Activated naive CD8-positive, alpha-beta T cell treated with anti-CD3 and anti-CD28 coated beads, Interleukin-2, amount 10 ng/mL, durations not matched to agents 7 days and 5 days (primary cell): ENCODE results near the gene PRSS12. TPM values are rescaled to one million over a fixed set of nuclear protein-coding genes. Genes with fewer than 3 reads are reported as not detected.

ENCODE experiments used
- ATAC-seq: fragments of 150-1000 bp; cut with Tn5 transposase; one replicate; pipeline ENCODE4 v1.10.0; 2021; ENCODE audit warnings: low read depth, moderate library complexity
- POLR2A ChIA-PET: fragments of 350-600 bp; sonication (Branson Sonifier 250); formaldehyde crosslinking; loops from one replicate; lab custom pipeline; 2021; ENCODE audit warnings: antibody characterized with exemption; lab: Charles Lee
- DNase-seq: peaks from one replicate; pipeline ENCODE4 v3.0.0; 2021
- H3K27ac Mint-ChIP-seq: one replicate; pipeline ENCODE4 v1.8.0; 2022; ENCODE audit warnings: mild to moderate bottlenecking, mixed read lengths
- H3K27me3 Mint-ChIP-seq: one replicate; pipeline ENCODE4 v1.8.0; 2022; ENCODE audit warnings: mild to moderate bottlenecking, moderate library complexity, mixed read lengths
- H3K36me3 Mint-ChIP-seq: one replicate; pipeline ENCODE4 v1.8.0; 2021; ENCODE audit warnings: mild to moderate bottlenecking, mixed read lengths
- H3K4me1 Mint-ChIP-seq: one replicate; pipeline ENCODE4 v1.8.0; 2021; ENCODE audit warnings: mixed read lengths
- H3K4me3 Mint-ChIP-seq: one replicate; pipeline ENCODE4 v1.8.0; 2022; ENCODE audit warnings: mild to moderate bottlenecking, moderate library complexity, mixed read lengths
- H3K9me3 Mint-ChIP-seq: one replicate; pipeline ENCODE4 v1.8.0; 2021; ENCODE audit warnings: mixed read lengths
- total RNA-seq, 2 experiments: library from RNA; stranded (reverse); gene quantifications; one replicate each; pipeline ENCODE4 v1.2.3, GENCODE V29; 2021

The PRSS12 gene
- total RNA-seq, 2 experiments from 2014 or later = not detected

DNA sequence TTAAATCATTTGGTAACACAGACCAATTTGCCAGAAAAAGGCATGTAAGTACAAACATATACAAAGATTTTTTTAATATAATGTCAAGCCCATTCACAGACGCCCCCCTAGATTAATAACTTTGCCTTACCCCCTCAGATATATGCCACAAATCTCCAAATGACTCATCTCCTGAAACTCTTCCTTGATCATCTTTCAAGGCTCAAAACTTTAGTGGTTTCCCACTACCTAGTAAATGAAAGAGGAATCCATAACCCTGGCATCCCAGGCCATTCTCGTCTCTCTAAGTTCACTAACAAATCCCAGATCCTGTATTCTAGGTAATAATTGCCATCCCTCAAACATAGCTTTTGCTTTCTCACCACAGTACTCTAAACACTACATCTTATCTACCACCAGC is 61.9 kb downstream of the PRSS12 start:
- ATAC-seq = no peak
- POLR2A ChIA-PET = no interaction called here
- H3K27me3 Mint-ChIP-seq = peaks cover 4% of the 10 kb centered on the region
- no peak for DNase-seq
- H3K4me3 Mint-ChIP-seq = no peak overlapping the region
- H3K27ac Mint-ChIP-seq = no peak overlapping the region
- H3K4me1 Mint-ChIP-seq = peaks cover 5% of the 10 kb centered on the region
- no peaks in the 10 kb centered on the region for H3K9me3 Mint-ChIP-seq
- peaks cover 3% of the 10 kb centered on the region for H3K36me3 Mint-ChIP-seq

DNA sequence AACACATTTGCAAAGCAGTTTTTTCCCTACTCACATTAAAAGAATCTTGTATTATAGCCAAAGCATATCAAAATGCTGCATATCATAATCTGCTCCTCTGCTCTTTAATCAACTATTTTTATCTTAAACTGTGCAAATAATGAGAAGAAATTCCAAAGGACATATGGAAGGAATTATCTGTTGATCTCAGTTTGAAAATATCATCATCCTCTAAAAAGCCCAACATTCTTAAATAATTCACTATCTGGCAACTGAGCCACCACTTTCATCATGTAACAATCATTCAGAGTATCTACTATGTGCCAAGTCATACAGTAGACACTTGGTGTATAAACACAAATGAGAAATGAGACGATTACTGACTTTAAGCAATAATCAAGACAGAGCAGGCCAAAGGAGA is 63.0 kb downstream of the PRSS12 start:
- Mint-ChIP-seq H3K27ac (no peak overlapping the region), H3K4me3 (no peak overlapping the region), H3K36me3 (peaks cover 3% of the 10 kb centered on the region), H3K4me1 (peaks cover 5% of the 10 kb centered on the region), H3K9me3 (no peaks in the 10 kb centered on the region), H3K27me3 (peaks cover 4% of the 10 kb centered on the region)
- no peak for ATAC-seq
- POLR2A ChIA-PET = no interaction called here
- DNase-seq = no peak

DNA sequence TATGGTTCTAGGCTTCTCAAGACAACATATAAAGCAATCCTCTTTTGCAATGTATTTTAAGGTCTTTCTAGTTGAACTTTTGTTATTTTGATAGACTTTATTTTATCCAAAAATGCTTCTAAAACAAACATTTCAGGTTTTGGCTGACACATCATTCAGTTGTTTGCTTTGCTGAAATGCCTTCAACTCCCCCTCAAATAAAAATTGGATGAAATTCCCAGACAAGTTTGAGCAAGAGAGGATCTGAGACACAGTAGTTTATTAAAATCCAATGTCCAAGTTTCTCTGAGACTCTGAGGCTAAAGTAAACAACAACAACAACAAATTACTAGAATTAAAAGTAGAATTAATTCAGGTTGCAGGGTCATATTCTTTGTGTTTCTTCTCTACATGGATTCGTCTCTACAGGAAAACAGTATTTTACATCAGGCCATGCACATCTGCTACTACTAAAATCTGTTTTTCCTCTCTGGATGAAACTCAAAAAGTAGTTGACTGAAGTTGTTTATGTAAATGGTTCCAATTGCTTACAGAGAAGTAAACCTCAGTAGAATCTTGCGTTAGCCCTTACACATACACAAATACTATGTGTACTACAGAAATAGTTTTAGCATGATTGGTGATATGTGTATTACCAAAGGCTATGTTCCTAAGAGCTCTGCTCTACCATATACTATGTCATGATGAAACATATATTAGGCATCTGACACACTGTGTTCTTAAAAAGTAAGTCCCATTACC is 64.9 kb downstream of the PRSS12 start:
- Mint-ChIP-seq H3K27ac (no peak overlapping the region), H3K9me3 (no peaks in the 10 kb centered on the region), H3K4me1 (peaks cover 11% of the 10 kb centered on the region), H3K36me3 (peaks cover 6% of the 10 kb centered on the region), H3K4me3 (no peak overlapping the region), H3K27me3 (peaks cover 4% of the 10 kb centered on the region)
- DNase-seq (no peak), ATAC-seq (no peak)
- POLR2A ChIA-PET = no interaction called here

DNA sequence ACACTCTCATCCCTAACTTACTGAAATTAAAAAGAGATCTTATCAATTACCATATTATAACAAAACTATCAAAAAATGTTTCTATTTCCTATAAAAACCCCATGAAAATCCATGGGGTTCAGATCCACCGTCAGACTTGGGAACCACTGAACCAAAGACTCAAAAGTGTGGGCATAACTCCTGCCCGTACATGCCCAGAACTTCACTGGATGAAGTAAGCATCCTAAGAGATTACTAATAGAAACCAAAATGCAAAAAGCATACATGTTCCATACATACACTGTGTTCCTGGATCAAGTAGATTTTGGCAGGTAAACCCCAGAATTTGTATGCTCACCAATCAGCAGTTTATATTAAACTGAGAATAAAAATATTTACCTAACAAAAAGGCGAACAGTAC is 66.1 kb downstream of the PRSS12 start:
- ATAC-seq = no peak
- H3K4me1 Mint-ChIP-seq = peaks cover 17% of the 10 kb centered on the region

GRCh38 chr4:118285931-118286330 is 66.9 kb downstream of the PRSS12 start:
- DNase-seq (no peak), ATAC-seq (no peak)
- peaks cover 19% of the 10 kb centered on the region for H3K36me3 Mint-ChIP-seq
- no peak overlapping the region for H3K27ac Mint-ChIP-seq
- H3K9me3 Mint-ChIP-seq = no peaks in the 10 kb centered on the region
- POLR2A ChIA-PET = no interaction called here
- H3K27me3 Mint-ChIP-seq = peaks cover 4% of the 10 kb centered on the region
- H3K4me3 Mint-ChIP-seq = no peak overlapping the region
- peaks cover 19% of the 10 kb centered on the region for H3K4me1 Mint-ChIP-seq

More for the DNA sequence above, 66.1 kb downstream of the PRSS12 start:
- Mint-ChIP-seq H3K27ac (no peak overlapping the region), H3K36me3 (peaks cover 14% of the 10 kb centered on the region), H3K4me3 (no peak overlapping the region), H3K9me3 (no peaks in the 10 kb centered on the region), H3K27me3 (peaks cover 4% of the 10 kb centered on the region)
- DNase-seq = no peak
- POLR2A ChIA-PET = no interaction called here

GRCh38 chr4:118284169-118284568 is 68.6 kb downstream of the PRSS12 start:
- DNase-seq (no peak), ATAC-seq (no peak)
- no peak overlapping the region for H3K27ac Mint-ChIP-seq
- H3K27me3 Mint-ChIP-seq = no peaks in the 10 kb centered on the region
- no peak overlapping the region for H3K4me3 Mint-ChIP-seq
- H3K9me3 Mint-ChIP-seq = no peaks in the 10 kb centered on the region
- peaks cover 27% of the 10 kb centered on the region for H3K36me3 Mint-ChIP-seq
- POLR2A ChIA-PET = no interaction called here
- H3K4me1 Mint-ChIP-seq = peaks cover 24% of the 10 kb centered on the region

- no peak overlapping the region for H3K4me3 Mint-ChIP-seq
- DNase-seq (no peak), ATAC-seq (no peak)
- no peaks in the 10 kb centered on the region for H3K27me3 Mint-ChIP-seq
- no peaks in the 10 kb centered on the region for H3K9me3 Mint-ChIP-seq
- H3K27ac Mint-ChIP-seq = no peak overlapping the region
- peaks cover 28% of the 10 kb centered on the region for H3K4me1 Mint-ChIP-seq
- POLR2A ChIA-PET = no interaction called here
- H3K36me3 Mint-ChIP-seq = peaks cover 29% of the 10 kb centered on the region
Measured at GRCh38 chr4:118282692-118283091, 70.1 kb downstream of the PRSS12 start.

DNA sequence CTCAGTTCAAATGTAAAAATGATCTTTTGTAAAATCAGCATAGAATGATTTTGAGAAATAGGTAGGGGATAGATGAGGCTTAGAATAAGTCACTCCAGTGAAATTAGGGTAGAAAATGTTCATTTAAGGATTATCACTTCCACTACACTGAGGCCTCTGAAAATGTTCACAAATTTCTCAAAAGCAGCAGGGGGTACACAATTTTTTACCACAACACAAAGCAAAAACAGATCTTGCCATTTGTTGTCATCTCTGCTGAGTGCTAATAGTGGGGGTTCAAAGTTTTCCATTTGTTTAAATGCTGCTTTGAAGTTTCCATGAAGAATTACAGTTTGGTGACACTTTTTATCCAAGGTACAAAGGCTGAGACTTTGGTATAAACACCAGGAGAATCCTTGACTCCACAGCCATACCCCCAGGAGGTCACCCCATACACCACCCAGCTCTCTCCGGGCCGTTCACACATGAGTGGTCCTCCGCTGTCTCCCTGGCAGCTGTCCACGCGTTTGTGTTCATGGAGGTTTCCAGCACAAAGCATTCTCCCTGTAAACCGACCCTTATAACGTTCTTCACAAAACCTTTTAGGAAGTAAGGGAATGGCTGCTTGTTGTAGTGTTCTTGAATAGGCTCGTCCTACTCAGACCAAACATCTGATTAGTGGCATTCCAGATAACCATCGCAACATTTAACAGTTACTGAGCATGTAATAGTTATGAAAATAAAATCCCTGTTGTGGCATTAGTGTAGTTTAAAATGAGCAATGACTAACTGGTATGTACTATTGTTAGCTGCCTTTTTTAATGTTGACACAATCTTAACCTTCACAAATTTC is 71.0 kb downstream of the PRSS12 start:
- Mint-ChIP-seq H3K4me3 (no peak overlapping the region), H3K4me1 (peaks cover 28% of the 10 kb centered on the region), H3K27ac (peak overlapping the region; percentile 7)

GRCh38 chr4:118280501-118281218 is 72.1 kb downstream of the PRSS12 start:
- ATAC-seq = no peak
- Mint-ChIP-seq H3K27me3 (no peaks in the 10 kb centered on the region), H3K36me3 (peaks cover 26% of the 10 kb centered on the region), H3K9me3 (no peaks in the 10 kb centered on the region), H3K4me3 (peak overlapping the region; percentile 91), H3K27ac (peak overlapping the region; percentile 59), H3K4me1 (peaks cover 28% of the 10 kb centered on the region)
- POLR2A ChIA-PET = no interaction called here
- DNase-seq = no peak

More for the DNA sequence above, 71.0 kb downstream of the PRSS12 start:
- Mint-ChIP-seq H3K27me3 (no peaks in the 10 kb centered on the region), H3K36me3 (peaks cover 29% of the 10 kb centered on the region), H3K9me3 (no peaks in the 10 kb centered on the region)
- DNase-seq = no peak
- POLR2A ChIA-PET = no interaction called here
- no peak for ATAC-seq

DNA sequence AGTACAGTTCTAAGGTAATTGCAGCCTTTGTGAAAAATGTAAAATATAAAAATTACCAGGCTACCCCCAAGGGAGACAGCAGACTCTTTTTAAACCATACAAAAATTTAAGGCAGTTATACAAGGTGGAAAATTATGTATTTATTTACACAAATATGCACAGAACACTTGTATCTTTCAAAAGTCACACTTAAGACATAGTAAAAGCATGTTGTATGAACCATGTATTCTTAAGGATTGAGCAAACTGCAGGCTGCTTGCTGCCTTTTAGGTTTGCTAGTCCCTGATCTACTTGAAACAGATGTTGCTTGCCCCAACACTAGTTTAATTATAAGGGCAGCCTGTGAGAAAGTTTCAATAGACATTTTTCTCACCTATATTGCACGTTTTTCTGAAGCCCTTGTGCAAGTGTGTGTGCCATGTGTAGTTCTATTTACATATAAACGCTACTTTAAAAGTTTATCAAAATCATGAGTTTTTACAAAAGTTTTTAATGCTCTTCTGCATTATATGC is 72.8 kb downstream of the PRSS12 start:
- Mint-ChIP-seq H3K4me3 (peak overlapping the region; percentile 91), H3K27ac (peak overlapping the region; percentile 97), H3K4me1 (peaks cover 30% of the 10 kb centered on the region), H3K27me3 (no peaks in the 10 kb centered on the region), H3K9me3 (no peaks in the 10 kb centered on the region), H3K36me3 (peaks cover 26% of the 10 kb centered on the region)
- ATAC-seq = no peak
- no peak for DNase-seq
- POLR2A ChIA-PET = no interaction called here

DNA sequence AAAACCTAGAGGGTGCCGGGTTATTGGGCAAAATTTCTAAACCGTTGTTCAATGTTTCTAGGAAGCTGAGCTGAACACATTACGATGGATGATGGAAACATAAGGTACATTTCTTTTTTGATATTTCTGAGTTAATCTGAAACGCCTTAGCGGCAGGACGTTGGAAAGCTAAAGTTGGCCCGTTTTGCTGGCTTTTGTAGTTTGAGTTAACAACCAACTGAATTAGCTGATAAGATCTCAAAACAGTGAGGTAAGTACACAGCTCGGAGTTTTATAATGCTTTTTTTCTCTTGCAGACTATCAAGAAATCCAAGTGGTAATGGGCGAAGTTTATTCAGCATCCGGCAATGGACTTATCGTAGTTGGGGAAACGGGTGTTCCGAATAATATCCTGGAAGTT is 73.5 kb downstream of the PRSS12 start:
- H3K4me1 Mint-ChIP-seq = peaks cover 30% of the 10 kb centered on the region
- DNase-seq = no peak
- ATAC-seq = no peak
- no peaks in the 10 kb centered on the region for H3K9me3 Mint-ChIP-seq
- no peaks in the 10 kb centered on the region for H3K27me3 Mint-ChIP-seq
- H3K36me3 Mint-ChIP-seq = peaks cover 26% of the 10 kb centered on the region
- POLR2A ChIA-PET = no interaction called here
- H3K27ac Mint-ChIP-seq = peak overlapping the region; percentile 97
- peak overlapping the region; percentile 91 for H3K4me3 Mint-ChIP-seq

DNA sequence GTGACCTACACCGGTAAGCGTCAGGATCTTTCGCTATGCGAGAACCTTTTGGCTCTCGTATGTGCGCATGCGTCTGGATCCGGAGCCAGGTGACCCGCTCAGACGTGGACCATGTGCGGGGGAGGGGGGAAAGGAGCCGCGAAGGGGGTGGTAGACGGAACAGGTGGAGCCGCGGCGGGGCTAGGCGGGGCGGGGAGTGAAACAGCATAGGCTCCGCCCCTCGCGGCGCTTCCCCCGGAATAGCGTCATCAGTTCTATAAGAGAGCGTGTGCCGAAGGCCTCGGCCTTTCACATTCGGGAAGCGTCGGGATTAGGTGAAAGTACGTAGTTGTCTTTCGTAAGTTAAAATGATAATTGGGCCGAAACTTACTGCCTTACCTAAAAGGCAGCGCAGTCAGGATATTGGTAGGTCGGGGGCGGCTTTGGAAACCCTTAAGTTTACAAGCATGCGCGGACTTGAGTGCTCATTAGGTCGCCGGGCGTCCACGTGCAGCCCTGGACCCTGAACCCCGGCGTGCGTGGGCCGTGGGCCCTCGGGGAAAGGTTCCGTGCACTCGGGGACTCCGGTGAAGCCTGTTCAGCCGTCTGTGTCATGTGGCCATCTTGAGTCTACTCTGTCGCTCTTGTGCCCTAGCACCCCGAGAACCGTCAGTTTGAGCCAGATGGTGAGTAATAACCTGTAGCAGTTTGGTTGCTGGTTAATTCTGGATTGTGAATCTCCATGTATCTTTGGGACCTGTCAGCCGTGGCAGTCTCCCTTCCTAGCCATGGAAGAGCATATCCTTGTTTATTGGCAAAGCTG is 74.1 kb downstream of the PRSS12 start:
- ATAC-seq (peak; percentile 96), DNase-seq (peak; percentile 95)
- Mint-ChIP-seq H3K4me3 (peak overlapping the region; percentile 91), H3K27me3 (no peaks in the 10 kb centered on the region), H3K4me1 (peaks cover 30% of the 10 kb centered on the region), H3K27ac (peak overlapping the region; percentile 97), H3K36me3 (peaks cover 26% of the 10 kb centered on the region), H3K9me3 (no peaks in the 10 kb centered on the region)
- POLR2A ChIA-PET = no interaction called here
